Measurements from ENCODE around the gene ARL2BP.

ARL2BP gene

GRCh38 chr16:57282510-57283213, 37.6 kb downstream of the ARL2BP start:
- in situ Hi-C loops (cut with MboI; ENCODE audit: low sequenced_read_pairs), result no loop called here

GRCh38 chr16:57283214-57283958, 38.3 kb downstream of the ARL2BP start:
- in situ Hi-C loops (cut with MboI; ENCODE audit: low sequenced_read_pairs), result no loop called here

GRCh38 chr16:57283959-57284208, 38.8 kb downstream of the ARL2BP start:
- in situ Hi-C loops (cut with MboI; ENCODE audit: low sequenced_read_pairs), result no loop called here

- in situ Hi-C loops (cut with MboI; ENCODE audit: low sequenced_read_pairs), result no loop called here
These were observed 39.3 kb downstream of the ARL2BP start, which contains the start of gene PLLP for GRCh38 chr16:57284209-57284951. Gene PLLP, minus strand, starts transcription at chr16:57284672. Its CDS starts 132 bp downstream, at chr16:57284540.

GRCh38 chr16:57284952-57285363, 39.9 kb downstream of the ARL2BP start:
- in situ Hi-C loops (cut with MboI; ENCODE audit: low sequenced_read_pairs), result no loop called here

- in situ Hi-C loops (cut with MboI; ENCODE audit: low sequenced_read_pairs), result no loop called here
These were observed 40.3 kb downstream of the ARL2BP start for GRCh38 chr16:57285379-57285778.

- in situ Hi-C loops (cut with MboI; ENCODE audit: low sequenced_read_pairs), result no loop called here
These were observed 44.6 kb downstream of the ARL2BP start for GRCh38 chr16:57289391-57290257.

- in situ Hi-C loops (cut with MboI; ENCODE audit: low sequenced_read_pairs), result no loop called here
These were observed 52.8 kb downstream of the ARL2BP start for GRCh38 chr16:57297856-57298255.

GRCh38 chr16:57299009-57299718, 54.1 kb downstream of the ARL2BP start:
- in situ Hi-C loops (cut with MboI; ENCODE audit: low sequenced_read_pairs), result no loop called here

- in situ Hi-C loops (cut with MboI; ENCODE audit: low sequenced_read_pairs), result loop anchor here (5.0 kb wide), 1 partner anchor 117 kb away; no protein-coding TSS in a partner anchor
These were observed 54.8 kb downstream of the ARL2BP start for GRCh38 chr16:57299719-57300386.

GRCh38 chr16:57300387-57301125, 55.5 kb downstream of the ARL2BP start:
- in situ Hi-C loops (cut with MboI; ENCODE audit: low sequenced_read_pairs), result loop anchor here (5.0 kb wide), 1 partner anchor 117 kb away; no protein-coding TSS in a partner anchor

- in situ Hi-C loops (cut with MboI; ENCODE audit: low sequenced_read_pairs), result loop anchor here (5.0 kb wide), 1 partner anchor 116 kb away; no protein-coding TSS in a partner anchor
These were observed 56.2 kb downstream of the ARL2BP start for GRCh38 chr16:57301126-57301817.
